Embryonic facial prominence (tissue), 1 donor: ENCODE measurements around the gene RBM23.
"Not testable (repeated sequence)": the region's sequence is repeated elsewhere in the genome, so short reads cannot be mapped to it uniquely, and the experiment has no call there.

Experiments
- DNase-seq: peaks from one replicate; pipeline ENCODE4 v3.0.0-alpha.2; 2016; ENCODE audit errors: extremely low spot score

RBM23 gene

GRCh38 chr14:22865424-22866405, 53.2 kb downstream of the RBM23 start:
- no peak for DNase-seq

GRCh38 chr14:22864979-22865378, 54.0 kb downstream of the RBM23 start:
- no peak for DNase-seq

- no peak for DNase-seq
Measured at GRCh38 chr14:22861651-22862050, 57.3 kb downstream of the RBM23 start.

- not testable (repeated sequence) for DNase-seq
Measured at GRCh38 chr14:22860377-22860776, 58.6 kb downstream of the RBM23 start.

- no peak for DNase-seq
Measured at GRCh38 chr14:22856428-22856827, 62.5 kb downstream of the RBM23 start.

GRCh38 chr14:22854963-22855724, 63.8 kb downstream of the RBM23 start:
- DNase-seq, result no peak

GRCh38 chr14:22854296-22854695, 64.7 kb downstream of the RBM23 start:
- DNase-seq, result not testable (repeated sequence)

GRCh38 chr14:22852940-22853767, 65.8 kb downstream of the RBM23 start:
- peak; percentile 72 for DNase-seq

GRCh38 chr14:22852599-22852939, 66.4 kb downstream of the RBM23 start:
- DNase-seq, result no peak

- DNase-seq, result not testable (repeated sequence)
Measured at GRCh38 chr14:22852178-22852577, 66.8 kb downstream of the RBM23 start.

GRCh38 chr14:22850944-22851764, 67.8 kb downstream of the RBM23 start:
- DNase-seq, result no peak

- DNase-seq, result no peak
Measured at GRCh38 chr14:22849212-22849819, 69.6 kb downstream of the RBM23 start.

GRCh38 chr14:22848351-22849164, 70.4 kb downstream of the RBM23 start:
- peak; percentile 95 for DNase-seq

- DNase-seq, result no peak
Measured at GRCh38 chr14:22847661-22848341, 71.1 kb downstream of the RBM23 start.

- DNase-seq, result no peak
Measured at GRCh38 chr14:22846811-22847307, 72.1 kb downstream of the RBM23 start.

- no peak for DNase-seq
Measured at GRCh38 chr14:22845821-22846625, 72.9 kb downstream of the RBM23 start.

- no peak for DNase-seq
Measured at GRCh38 chr14:22845103-22845394, 73.9 kb downstream of the RBM23 start.
